Neural cell (in vitro differentiated cells): ENCODE measurements around the gene GALNT14.

Experiments used
- CTCF ChIP-seq: fragments of 450-650 bp; IDR thresholded peaks from 2 replicates; pipeline ENCODE4 v1.5.1; 2014; ENCODE audit warnings: antibody characterized with exemption, mild to moderate bottlenecking, moderate library complexity; ENCODE audit not compliant: poor library complexity, severe bottlenecking
- EP300 ChIP-seq: fragments of 450-650 bp; conservative IDR thresholded peaks from 2 replicates; pipeline ENCODE4 v1.6.1; 2014; ENCODE audit warnings: antibody characterized with exemption, mild to moderate bottlenecking, moderate library complexity; ENCODE audit not compliant: poor library complexity, severe bottlenecking
- EZH2 ChIP-seq: fragments of 200-600, 300-800 bp; shearing (Covaris generic), sonication (generic); IDR thresholded peaks from 2 replicates; pipeline ENCODE4 v1.6.1; 2014; ENCODE audit warnings: antibody characterized with exemption, low read length, borderline replicate concordance, mild to moderate bottlenecking; ENCODE audit not compliant: insufficient read depth, poor library complexity, severe bottlenecking
- MXI1 ChIP-seq: fragments of 450-650 bp; conservative IDR thresholded peaks from 2 replicates; pipeline ENCODE4 v1.6.1; 2014; ENCODE audit warnings: antibody characterized with exemption, mild to moderate bottlenecking; ENCODE audit not compliant: poor library complexity, severe bottlenecking
- POLR2AphosphoS5 ChIP-seq: IDR thresholded peaks from 2 replicates; pipeline ENCODE4 v1.6.1; 2012
- RAD21 ChIP-seq: fragments of 450-650 bp; conservative IDR thresholded peaks from 2 replicates; pipeline ENCODE4 v1.6.1; 2014; ENCODE audit warnings: antibody characterized with exemption, mild to moderate bottlenecking, moderate library complexity
- SMC3 ChIP-seq: fragments of 450-650 bp; conservative IDR thresholded peaks from 2 replicates; pipeline ENCODE4 v1.6.1; 2014; ENCODE audit warnings: antibody characterized with exemption, mild to moderate bottlenecking, moderate library complexity; ENCODE audit not compliant: poor library complexity
- TAF1 ChIP-seq: IDR thresholded peaks from 2 replicates; pipeline ENCODE4 v1.6.1; 2012; ENCODE audit warnings: low read depth
- TF ChIP-seq, protein P1 (sequence below): IDR thresholded peaks from 2 replicates; pipeline ENCODE4 v1.6.1; 2012; ENCODE audit warnings: borderline replicate concordance

GRCh38 chr2:31023541-31023940 is 114.7 kb downstream of the GALNT14 start:
- TF ChIP-seq EP300: no peak
- TF ChIP-seq CTCF: no peak
- TF ChIP-seq POLR2AphosphoS5: no peak
- no peak for TF ChIP-seq EZH2
- TF ChIP-seq, protein P1, sequence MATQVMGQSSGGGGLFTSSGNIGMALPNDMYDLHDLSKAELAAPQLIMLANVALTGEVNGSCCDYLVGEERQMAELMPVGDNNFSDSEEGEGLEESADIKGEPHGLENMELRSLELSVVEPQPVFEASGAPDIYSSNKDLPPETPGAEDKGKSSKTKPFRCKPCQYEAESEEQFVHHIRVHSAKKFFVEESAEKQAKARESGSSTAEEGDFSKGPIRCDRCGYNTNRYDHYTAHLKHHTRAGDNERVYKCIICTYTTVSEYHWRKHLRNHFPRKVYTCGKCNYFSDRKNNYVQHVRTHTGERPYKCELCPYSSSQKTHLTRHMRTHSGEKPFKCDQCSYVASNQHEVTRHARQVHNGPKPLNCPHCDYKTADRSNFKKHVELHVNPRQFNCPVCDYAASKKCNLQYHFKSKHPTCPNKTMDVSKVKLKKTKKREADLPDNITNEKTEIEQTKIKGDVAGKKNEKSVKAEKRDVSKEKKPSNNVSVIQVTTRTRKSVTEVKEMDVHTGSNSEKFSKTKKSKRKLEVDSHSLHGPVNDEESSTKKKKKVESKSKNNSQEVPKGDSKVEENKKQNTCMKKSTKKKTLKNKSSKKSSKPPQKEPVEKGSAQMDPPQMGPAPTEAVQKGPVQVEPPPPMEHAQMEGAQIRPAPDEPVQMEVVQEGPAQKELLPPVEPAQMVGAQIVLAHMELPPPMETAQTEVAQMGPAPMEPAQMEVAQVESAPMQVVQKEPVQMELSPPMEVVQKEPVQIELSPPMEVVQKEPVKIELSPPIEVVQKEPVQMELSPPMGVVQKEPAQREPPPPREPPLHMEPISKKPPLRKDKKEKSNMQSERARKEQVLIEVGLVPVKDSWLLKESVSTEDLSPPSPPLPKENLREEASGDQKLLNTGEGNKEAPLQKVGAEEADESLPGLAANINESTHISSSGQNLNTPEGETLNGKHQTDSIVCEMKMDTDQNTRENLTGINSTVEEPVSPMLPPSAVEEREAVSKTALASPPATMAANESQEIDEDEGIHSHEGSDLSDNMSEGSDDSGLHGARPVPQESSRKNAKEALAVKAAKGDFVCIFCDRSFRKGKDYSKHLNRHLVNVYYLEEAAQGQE: no peak
- TF ChIP-seq SMC3: no peak
- no peak for TF ChIP-seq TAF1
- TF ChIP-seq RAD21: no peak
- TF ChIP-seq MXI1: no peak
